GM12873 (cell line): ENCODE measurements around the gene EPHA4.

Experiments used
- CTCF ChIP-seq: IDR thresholded peaks from 2 replicates; pipeline ENCODE4 v1.5.1; 2012; ENCODE audit warnings: low read depth, mild to moderate bottlenecking, moderate library complexity, low read length, control low read depth; ENCODE audit not compliant: insufficient read depth; ENCODE audit errors: missing control alignments

Gene EPHA4

GRCh38 chr2:221610255-221610654, 38.2 kb upstream of the EPHA4 start:
- TF ChIP-seq CTCF: no peak

- no peak for TF ChIP-seq CTCF
Observed at GRCh38 chr2:221608442-221608841, 36.3 kb upstream of the EPHA4 start.

GRCh38 chr2:221606424-221606823, 34.3 kb upstream of the EPHA4 start:
- no peak for TF ChIP-seq CTCF

GRCh38 chr2:221605751-221606240, 33.7 kb upstream of the EPHA4 start:
- TF ChIP-seq CTCF: no peak

GRCh38 chr2:221602938-221603337, 30.8 kb upstream of the EPHA4 start:
- no peak for TF ChIP-seq CTCF

- no peak for TF ChIP-seq CTCF
Observed at GRCh38 chr2:221601376-221601775, 29.3 kb upstream of the EPHA4 start.

- no peak for TF ChIP-seq CTCF
Observed at GRCh38 chr2:221600388-221600787, 28.3 kb upstream of the EPHA4 start.
